PC-3 (cell line): ENCODE data around the gene CLEC4E. TPM values are rescaled to one million over a fixed set of nuclear protein-coding genes. Genes with fewer than 3 reads are reported as not detected.
"Not testable (repeated sequence)": the region's sequence is repeated elsewhere in the genome, so short reads cannot be mapped to it uniquely, and the experiment has no call there.

ENCODE experiments used
- ATAC-seq: fragments of 200-7000 bp; cut with Tn5 transposase; 2 replicates; pipeline ENCODE4 v1.9.1; 2020; ENCODE audit warnings: mild to moderate bottlenecking, moderate library complexity
- Bru-seq: library from RNA; stranded (reverse); fragments of 400-500 nt; gene quantifications from one replicate; lab custom pipeline; 2021; lab: Mats Ljungman, UMichigan
- BruChase-seq, 2 experiments: library from RNA; stranded (reverse); fragments of 400-500 nt; gene quantifications; one replicate each; lab custom pipeline; 2021; lab: Mats Ljungman, UMichigan
- BruUV-seq: library from RNA; stranded (reverse); fragments of 400-500 nt; replicated peaks from 2 replicates; lab custom pipeline; 2021; lab: Mats Ljungman, UMichigan
- CTCF ChIA-PET: fragments of 300-600 bp; sonication (Branson Sonifier 250); formaldehyde crosslinking; loops from one replicate; lab custom pipeline; 2022; ENCODE audit warnings: antibody characterized with exemption; lab: Charles Lee
- POLR2A ChIA-PET: fragments of 300-600 bp; sonication (Branson Sonifier 250); formaldehyde crosslinking; loops from one replicate; lab custom pipeline; 2022; ENCODE audit warnings: antibody characterized with exemption; ENCODE audit not compliant: unreplicated experiment; lab: Charles Lee
- DNase-seq: peaks from one replicate; pipeline ENCODE4 v3.0.0-alpha.2; 2015
- H2AFZ ChIP-seq: fragments of 300-600 bp; sonication (generic); 2 replicates; pipeline ENCODE4 v1.6.0; 2016; ENCODE audit warnings: antibody characterized with exemption, low read length
- H3F3A ChIP-seq: fragments of 300-600 bp; sonication (generic); one replicate; pipeline ENCODE4 v1.6.0; 2017; ENCODE audit warnings: antibody characterized with exemption, low read length, control low read depth, mild to moderate bottlenecking; ENCODE audit not compliant: unreplicated experiment
- H3K27ac ChIP-seq: fragments of 300-600 bp; sonication (generic); 2 replicates; pipeline ENCODE4 v1.5.1; 2016; ENCODE audit warnings: mild to moderate bottlenecking, low read length
- H3K27me3 ChIP-seq: fragments of 300-600 bp; sonication (generic); 2 replicates; pipeline ENCODE4 v1.6.1; 2016; ENCODE audit warnings: low read length, mixed read lengths
- H3K36me3 ChIP-seq: fragments of 300-600 bp; sonication (generic); 2 replicates; pipeline ENCODE4 v1.6.1; 2016; ENCODE audit warnings: low read depth, mixed run types, low read length, mixed read lengths
- H3K4me1 ChIP-seq: fragments of 300-600 bp; sonication (generic); 2 replicates; pipeline ENCODE4 v1.5.1; 2016; ENCODE audit warnings: low read length; ENCODE audit not compliant: insufficient read depth
- H3K4me2 ChIP-seq: fragments of 300-600 bp; sonication (generic); 2 replicates; pipeline ENCODE4 v1.6.0; 2016; ENCODE audit warnings: low read length
- H3K4me3 ChIP-seq: fragments of 300-600 bp; sonication (generic); 2 replicates; pipeline ENCODE4 v1.5.1; 2016; ENCODE audit warnings: mild to moderate bottlenecking, low read length, mixed read lengths
- H3K79me2 ChIP-seq: fragments of 300-600 bp; sonication (generic); 2 replicates; pipeline ENCODE4 v1.6.1; 2017; ENCODE audit warnings: low read length, mixed read lengths
- H3K9ac ChIP-seq: fragments of 300-600 bp; sonication (generic); 2 replicates; pipeline ENCODE4 v1.6.0; 2016; ENCODE audit warnings: mild to moderate bottlenecking, low read length
- H3K9me2 ChIP-seq: fragments of 300-600 bp; sonication (generic); replicated peaks from 2 replicates; pipeline ENCODE4 v1.6.1; 2016; ENCODE audit warnings: mixed run types, low read length, mixed read lengths
- H3K9me3 ChIP-seq: fragments of 300-600 bp; sonication (generic); 2 replicates; pipeline ENCODE4 v1.6.1; 2016; ENCODE audit warnings: low read length, mixed read lengths
- H4K20me1 ChIP-seq: fragments of 300-600 bp; sonication (generic); 2 replicates; pipeline ENCODE4 v1.6.1; 2016; ENCODE audit warnings: low read length, mixed read lengths
- CTCF ChIP-seq: fragments of 300-600 bp; sonication (generic); conservative IDR thresholded peaks from 2 replicates; pipeline ENCODE4 v1.5.1; 2017; ENCODE audit warnings: antibody characterized with exemption, low read depth, mild to moderate bottlenecking, low read length
- EZH2 ChIP-seq: fragments of 300-600 bp; sonication (generic); IDR thresholded peaks from one replicate; pipeline ENCODE4 v1.6.1; 2017; ENCODE audit warnings: antibody characterized with exemption, mild to moderate bottlenecking, low read length; ENCODE audit not compliant: unreplicated experiment
- EZH2phosphoT487 ChIP-seq: fragments of 300-600 bp; sonication (generic); IDR thresholded peaks from 2 replicates; pipeline ENCODE4 v1.6.1; 2018; ENCODE audit warnings: mild to moderate bottlenecking, antibody characterized with exemption, low read length, borderline replicate concordance
- intact Hi-C: fragments of 100-400 bp; cut with micrococcal nuclease; formaldehyde crosslinking; loops from 2 replicates; pipeline ENCODE4 v1.9.0; 2023
- long read RNA-seq: library from polyadenylated mRNA; unstranded; transcript quantifications from one replicate; pipeline ENCODE4 v2.0.0, GENCODE V29; 2021; ENCODE audit not compliant: unreplicated experiment
- total RNA-seq: library from RNA; depleted of rRNA; stranded (reverse); fragments of >200 nt; gene quantifications from 2 replicates; pipeline ENCODE4 v1.2.3, GENCODE V29; 2014; rRNA removed

The CLEC4E gene
- total RNA-seq (not detected in 2 replicates), Bru-seq, nascent RNA (not detected), BruChase-seq, experiment 1, labeled RNA remaining after a 6-hour chase (not detected), BruChase-seq, experiment 2, labeled RNA remaining after a 2-hour chase (not detected)
- long read RNA-seq, result 0 reads

- H3K4me2 ChIP-seq, POLR2A ChIA-PET, ATAC-seq, H3K4me1 ChIP-seq, DNase-seq, H3K9me2 ChIP-seq, H3K9ac ChIP-seq, H3K27ac ChIP-seq, H3K36me3 ChIP-seq, BruUV-seq, H3F3A ChIP-seq, H3K4me3 ChIP-seq, H2AFZ ChIP-seq, H3K79me2 ChIP-seq, H3K9me3 ChIP-seq, H4K20me1 ChIP-seq: not testable (repeated sequence)
- peaks cover 28% of the 10 kb centered on the region for H3K27me3 ChIP-seq
- CTCF ChIA-PET, result interaction anchor here (0.6 kb wide), 1 partner anchor 67 kb away, joined by 3 read pairs; no protein-coding TSS in a partner anchor
- intact Hi-C loops, result loop anchor here (10.0 kb wide), 1 partner anchor 504 kb away; no protein-coding TSS in a partner anchor
Observed at GRCh38 chr12:8540831-8541230, at the start of gene CLEC4E. Gene CLEC4E (minus strand): TSS chr12:8540905. CDS start chr12:8540797, 108 bp downstream.

GRCh38 chr12:8589679-8590078 lies 49.0 kb upstream of the CLEC4E start:
- Histone ChIP-seq H3K4me1 (no peaks in the 10 kb centered on the region), H3K9me2 (no peaks in the 10 kb centered on the region), H4K20me1 (no peaks in the 10 kb centered on the region), H3F3A (no peaks in the 10 kb centered on the region), H3K9me3 (no peaks in the 10 kb centered on the region), H3K4me2 (no peak overlapping the region), H3K4me3 (no peak overlapping the region), H3K79me2 (no peaks in the 10 kb centered on the region), H3K36me3 (no peaks in the 10 kb centered on the region), H3K27ac (no peak overlapping the region), H3K9ac (no peak overlapping the region), H3K27me3 (peaks cover 9% of the 10 kb centered on the region; the same call in 1 of the 2 replicates), H2AFZ (no peak overlapping the region)
- ChIA-PET CTCF (no interaction called here), POLR2A (no interaction called here)
- TF ChIP-seq EZH2phosphoT487 (no peak), EZH2 (no peak), CTCF (no peak)
- no TSS peak for BruUV-seq
- DNase-seq, result no peak
- intact Hi-C loops, result no loop called here
- ATAC-seq, result no peak

- H3K4me1 ChIP-seq, H3K4me3 ChIP-seq, ATAC-seq, H4K20me1 ChIP-seq, H3F3A ChIP-seq, CTCF ChIA-PET, H2AFZ ChIP-seq, intact Hi-C loops, BruUV-seq, H3K27me3 ChIP-seq, H3K36me3 ChIP-seq, H3K4me2 ChIP-seq, H3K27ac ChIP-seq, POLR2A ChIA-PET, DNase-seq, H3K79me2 ChIP-seq, H3K9me3 ChIP-seq, H3K9me2 ChIP-seq, H3K9ac ChIP-seq: not testable (repeated sequence)
Observed at GRCh38 chr12:8584478-8584877, 43.8 kb upstream of the CLEC4E start.
